Measurements from ENCODE around the gene DNAJC2.

DNAJC2 gene

GRCh38 chr7:103314852-103315251, 29.7 kb downstream of the DNAJC2 start:
- DNase-seq (ENCODE audit: low read depth): no peak
- TF ChIP-seq CTCF (IDR thresholded peaks at IDR 0.05; ENCODE audit: insufficient read depth, low read depth, low read length, missing control alignments): no peak
- no peak overlapping the region for H3K4me3 ChIP-seq (ENCODE audit: low read depth, low read length)

GRCh38 chr7:103307503-103308231, 36.9 kb downstream of the DNAJC2 start:
- TF ChIP-seq CTCF (IDR thresholded peaks at IDR 0.05; ENCODE audit: insufficient read depth, low read depth, low read length, missing control alignments): no peak
- DNase-seq (ENCODE audit: low read depth): peak; percentile 24
- no peak overlapping the region for H3K4me3 ChIP-seq (ENCODE audit: low read depth, low read length)

- no peak overlapping the region for H3K4me3 ChIP-seq (ENCODE audit: low read depth, low read length)
- no peak for DNase-seq (ENCODE audit: low read depth)
- no peak for TF ChIP-seq CTCF (IDR thresholded peaks at IDR 0.05; ENCODE audit: insufficient read depth, low read depth, low read length, missing control alignments)
These were observed 43.1 kb downstream of the DNAJC2 start for GRCh38 chr7:103301441-103301840.

GRCh38 chr7:103299660-103300059, 44.9 kb downstream of the DNAJC2 start:
- no peak overlapping the region for H3K4me3 ChIP-seq (ENCODE audit: low read depth, low read length)
- no peak for TF ChIP-seq CTCF (IDR thresholded peaks at IDR 0.05; ENCODE audit: insufficient read depth, low read depth, low read length, missing control alignments)
- DNase-seq (ENCODE audit: low read depth): no peak

- DNase-seq (ENCODE audit: low read depth): no peak
- H3K4me3 ChIP-seq (ENCODE audit: low read depth, low read length): peak overlapping the region; percentile 78
- no peak for TF ChIP-seq CTCF (IDR thresholded peaks at IDR 0.05; ENCODE audit: insufficient read depth, low read depth, low read length, missing control alignments)
These were observed 46.8 kb downstream of the DNAJC2 start for GRCh38 chr7:103297837-103298179.

- TF ChIP-seq CTCF (IDR thresholded peaks at IDR 0.05; ENCODE audit: insufficient read depth, low read depth, low read length, missing control alignments): peak; percentile 92
- H3K4me3 ChIP-seq (ENCODE audit: low read depth, low read length): peak within 1 kb of the TSS; percentile 78
- peak; percentile 95 for DNase-seq (ENCODE audit: low read depth)
These were observed 47.4 kb downstream of the DNAJC2 start, which contains the start of gene PMPCB for GRCh38 chr7:103296901-103297836. Gene PMPCB, plus strand, starts transcription at chr7:103297435. Its CDS starts 25 bp downstream, at chr7:103297460.

Data from GM12865 (cell line).